Stimulated activated naive B cell treated with anti-CD40 and anti-IgM and Interleukin-4, amounts not matched to agents 10 μg/mL and 1 μg/mL and 100 μg/mL, for 72 hours (primary cell): ENCODE measurements around the gene COMMD9.
"Not testable (repeated sequence)": the region's sequence is repeated elsewhere in the genome, so short reads cannot be mapped to it uniquely, and the experiment has no call there.

Experiments used
- ATAC-seq, 2 donors: fragments of 150-1000 bp; cut with Tn5 transposase; replicated peaks; 2 replicates each; pipeline ENCODE4 v1.10.0; 2021; ENCODE audit warnings: moderate library complexity in 1 of 2
- DNase-seq: peaks from one replicate; pipeline ENCODE4 v3.0.0; 2021
- H3K27ac Mint-ChIP-seq: one replicate; pipeline ENCODE4 v1.8.0; 2022; ENCODE audit warnings: mild to moderate bottlenecking, mixed read lengths
- H3K27me3 Mint-ChIP-seq, 2 donors: one replicate each; pipeline ENCODE4 v1.8.0; 2022; ENCODE audit warnings: mixed read lengths in 2 of 2
- H3K36me3 Mint-ChIP-seq, 2 donors: one replicate each; pipeline ENCODE4 v1.8.0; 2022; ENCODE audit warnings: mixed read lengths in 2 of 2, mild to moderate bottlenecking in 1 of 2
- H3K4me1 Mint-ChIP-seq, 2 donors: one replicate each; pipeline ENCODE4 v1.8.0; 2022; ENCODE audit warnings: mixed read lengths in 2 of 2, mild to moderate bottlenecking in 1 of 2
- H3K4me3 Mint-ChIP-seq, 2 donors: one replicate each; pipeline ENCODE4 v1.8.0; 2022; ENCODE audit warnings: mild to moderate bottlenecking in 2 of 2, mixed read lengths in 2 of 2, moderate library complexity in 1 of 2
- H3K9me3 Mint-ChIP-seq, 2 donors: one replicate each; pipeline ENCODE4 v1.8.0; 2022; ENCODE audit warnings: mixed read lengths in 2 of 2, mild to moderate bottlenecking in 1 of 2

Gene COMMD9

GRCh38 chr11:36289226-36289852 lies at the start of gene COMMD9:
Gene COMMD9, minus strand, starts transcription at chr11:36289424. Its CDS starts 12 bp downstream, at chr11:36289412.
- no peaks in the 10 kb centered on the region for H3K36me3 Mint-ChIP-seq
- ATAC-seq: peak; percentile 99
- peaks cover 21 to 45% of the 10 kb centered on the region in 2 donors for H3K4me1 Mint-ChIP-seq

GRCh38 chr11:36333897-36334296 lies 44.7 kb upstream of the COMMD9 start:
- H3K4me3 Mint-ChIP-seq: no peak overlapping the region
- H3K27ac Mint-ChIP-seq: no peak overlapping the region
- H3K36me3 Mint-ChIP-seq: peaks cover 0 to 1% of the 10 kb centered on the region in 2 donors
- H3K4me1 Mint-ChIP-seq: peaks cover 0 to 3% of the 10 kb centered on the region in 2 donors
- H3K9me3 Mint-ChIP-seq: peaks cover 5 to 8% of the 10 kb centered on the region in 2 donors
- peak; percentile 55 to 76 for ATAC-seq
- DNase-seq: no peak
- H3K27me3 Mint-ChIP-seq: peaks cover 0 to 13% of the 10 kb centered on the region in 2 donors

More at GRCh38 chr11:36289226-36289852, at the start of gene COMMD9:
- peak within 1 kb of the TSS; percentile 86 to 93 for H3K4me3 Mint-ChIP-seq
- peak within 1 kb of the TSS; percentile 95 for H3K27ac Mint-ChIP-seq
- no peaks in the 10 kb centered on the region for H3K9me3 Mint-ChIP-seq
- H3K27me3 Mint-ChIP-seq: no peaks in the 10 kb centered on the region
- peak; percentile 92 for DNase-seq

GRCh38 chr11:36333468-36333867 lies 44.2 kb upstream of the COMMD9 start:
- no peak for ATAC-seq
- no peak overlapping the region for H3K27ac Mint-ChIP-seq

GRCh38 chr11:36330411-36330810 lies 41.2 kb upstream of the COMMD9 start:
- H3K36me3 Mint-ChIP-seq: no peaks in the 10 kb centered on the region
- no peak overlapping the region for H3K4me3 Mint-ChIP-seq
- ATAC-seq (no peak), DNase-seq (no peak)
- H3K27me3 Mint-ChIP-seq: peaks cover 0 to 13% of the 10 kb centered on the region in 2 donors
- peaks cover 20% of the 10 kb centered on the region in 2 donors for H3K4me1 Mint-ChIP-seq
- no peak overlapping the region for H3K27ac Mint-ChIP-seq
- peaks cover 5 to 7% of the 10 kb centered on the region in 2 donors for H3K9me3 Mint-ChIP-seq

More at GRCh38 chr11:36333468-36333867, 44.2 kb upstream of the COMMD9 start:
- H3K4me3 Mint-ChIP-seq: no peak overlapping the region
- peaks cover 0 to 3% of the 10 kb centered on the region in 2 donors for H3K4me1 Mint-ChIP-seq
- peaks cover 5 to 8% of the 10 kb centered on the region in 2 donors for H3K9me3 Mint-ChIP-seq
- peaks cover 0 to 1% of the 10 kb centered on the region in 2 donors for H3K36me3 Mint-ChIP-seq
- H3K27me3 Mint-ChIP-seq: peaks cover 0 to 13% of the 10 kb centered on the region in 2 donors
- no peak for DNase-seq

- Mint-ChIP-seq H3K27me3 (peaks cover 0 to 13% of the 10 kb centered on the region in 2 donors), H3K4me3 (no peak overlapping the region), H3K9me3 (peaks cover 5% of the 10 kb centered on the region in 2 donors), H3K36me3 (no peaks in the 10 kb centered on the region), H3K4me1 (peaks cover 17 to 20% of the 10 kb centered on the region in 2 donors), H3K27ac (no peak overlapping the region)
- DNase-seq: no peak
- ATAC-seq: no peak
Observed at GRCh38 chr11:36328966-36329673, 39.9 kb upstream of the COMMD9 start.

GRCh38 chr11:36326524-36327419 lies 37.5 kb upstream of the COMMD9 start:
- ATAC-seq: peak; percentile 96
- H3K4me3 Mint-ChIP-seq: peak overlapping the region; percentile 61 to 70
- H3K4me1 Mint-ChIP-seq: peaks cover 17 to 20% of the 10 kb centered on the region in 2 donors
- DNase-seq: no peak
- H3K27ac Mint-ChIP-seq: peak overlapping the region; percentile 78
- no peaks in the 10 kb centered on the region for H3K9me3 Mint-ChIP-seq
- no peaks in the 10 kb centered on the region for H3K27me3 Mint-ChIP-seq
- no peaks in the 10 kb centered on the region for H3K36me3 Mint-ChIP-seq

- not testable (repeated sequence) for ATAC-seq, H3K9me3 Mint-ChIP-seq, H3K36me3 Mint-ChIP-seq, H3K27ac Mint-ChIP-seq, H3K4me3 Mint-ChIP-seq, DNase-seq, H3K27me3 Mint-ChIP-seq
- H3K4me1 Mint-ChIP-seq: peaks cover 17 to 20% of the 10 kb centered on the region in 2 donors
Observed at GRCh38 chr11:36325403-36325802, 36.2 kb upstream of the COMMD9 start.

- H3K27me3 Mint-ChIP-seq, H3K4me3 Mint-ChIP-seq, DNase-seq, H3K36me3 Mint-ChIP-seq, H3K9me3 Mint-ChIP-seq, ATAC-seq: not testable (repeated sequence)
- peaks cover 17 to 20% of the 10 kb centered on the region in 2 donors for H3K4me1 Mint-ChIP-seq
- H3K27ac Mint-ChIP-seq: peak overlapping the region; percentile 5
Observed at GRCh38 chr11:36324956-36325355, 35.7 kb upstream of the COMMD9 start.

- Mint-ChIP-seq H3K9me3 (no peaks in the 10 kb centered on the region), H3K4me3 (no peak overlapping the region), H3K27me3 (peaks cover 14 to 34% of the 10 kb centered on the region in 2 donors), H3K27ac (no peak overlapping the region), H3K4me1 (peaks cover 0 to 2% of the 10 kb centered on the region in 2 donors), H3K36me3 (no peaks in the 10 kb centered on the region)
- no peak for DNase-seq
- ATAC-seq: no peak
Observed at GRCh38 chr11:36317992-36318391, 28.8 kb upstream of the COMMD9 start.

- no peaks in the 10 kb centered on the region for H3K9me3 Mint-ChIP-seq
- no peak overlapping the region for H3K4me3 Mint-ChIP-seq
- H3K27ac Mint-ChIP-seq: no peak overlapping the region
- H3K4me1 Mint-ChIP-seq: peaks cover 0 to 2% of the 10 kb centered on the region in 2 donors
- DNase-seq (no peak), ATAC-seq (no peak)
- H3K36me3 Mint-ChIP-seq: no peaks in the 10 kb centered on the region
- H3K27me3 Mint-ChIP-seq: peaks cover 23 to 47% of the 10 kb centered on the region in 2 donors
Observed at GRCh38 chr11:36316049-36316448, 26.8 kb upstream of the COMMD9 start.

GRCh38 chr11:36314434-36314767 lies 25.2 kb upstream of the COMMD9 start:
- no peaks in the 10 kb centered on the region for H3K9me3 Mint-ChIP-seq
- ATAC-seq (no peak), DNase-seq (no peak)
- H3K4me3 Mint-ChIP-seq: no peak overlapping the region
- peaks cover 0 to 2% of the 10 kb centered on the region in 2 donors for H3K4me1 Mint-ChIP-seq
- no peaks in the 10 kb centered on the region for H3K36me3 Mint-ChIP-seq
- peaks cover 33 to 59% of the 10 kb centered on the region in 2 donors for H3K27me3 Mint-ChIP-seq
- no peak overlapping the region for H3K27ac Mint-ChIP-seq

- Mint-ChIP-seq H3K4me3 (no peak overlapping the region), H3K36me3 (no peaks in the 10 kb centered on the region), H3K9me3 (no peaks in the 10 kb centered on the region), H3K4me1 (peaks cover 0 to 2% of the 10 kb centered on the region in 2 donors), H3K27me3 (peaks cover 36 to 55% of the 10 kb centered on the region in 2 donors), H3K27ac (no peak overlapping the region)
- ATAC-seq: peak; percentile 58 to 71
- DNase-seq: no peak
Observed at GRCh38 chr11:36313750-36314433, 24.7 kb upstream of the COMMD9 start.

GRCh38 chr11:36312611-36313472 lies 23.6 kb upstream of the COMMD9 start:
- no peaks in the 10 kb centered on the region for H3K9me3 Mint-ChIP-seq
- no peaks in the 10 kb centered on the region for H3K36me3 Mint-ChIP-seq
- no peak overlapping the region for H3K4me3 Mint-ChIP-seq
- H3K27me3 Mint-ChIP-seq: peaks cover 38 to 49% of the 10 kb centered on the region in 2 donors
- DNase-seq (no peak), ATAC-seq (peak; percentile 23)
- H3K4me1 Mint-ChIP-seq: peaks cover 0 to 2% of the 10 kb centered on the region in 2 donors
- H3K27ac Mint-ChIP-seq: no peak overlapping the region
